Epithelial cell of esophagus (primary cell): ENCODE data around the gene TIMP2.

ENCODE experiments used
- DNase-seq: peaks from one replicate; pipeline ENCODE4 v3.0.0; 2010; ENCODE audit warnings: low read depth
- H3K4me3 ChIP-seq: 2 replicates; pipeline ENCODE4 v1.5.1; 2011; ENCODE audit warnings: mild to moderate bottlenecking, low read length, control low read depth
- TF ChIP-seq, protein P1 (sequence below): IDR thresholded peaks from 2 replicates; pipeline ENCODE4 v1.5.1; 2011; ENCODE audit warnings: low read depth, mild to moderate bottlenecking, low read length, control low read depth, inconsistent platforms; ENCODE audit not compliant: insufficient read depth; ENCODE audit errors: missing control alignments

Gene TIMP2

DNA sequence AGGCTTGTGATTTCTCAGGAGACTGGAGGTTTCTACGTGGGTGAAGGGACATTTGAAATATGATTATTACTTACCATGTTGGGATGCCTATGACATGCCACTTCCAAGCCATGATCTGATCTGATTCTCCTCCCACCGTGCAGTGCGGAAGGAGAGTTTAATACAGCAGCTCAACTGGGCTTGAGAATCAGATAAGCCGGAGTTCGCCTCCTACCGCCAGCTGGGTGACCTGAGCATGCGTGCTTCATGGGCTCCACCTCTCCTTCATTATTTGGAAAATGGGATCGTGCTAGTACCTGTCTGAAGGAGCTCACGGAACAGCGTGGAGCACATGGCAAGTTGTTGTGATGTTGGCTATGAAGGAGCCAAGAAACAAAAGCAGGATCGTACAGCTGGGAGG is 12.4 kb upstream of the TIMP2 start:
- no peak for DNase-seq
- no peak overlapping the region for H3K4me3 ChIP-seq
- TF ChIP-seq, protein P1, sequence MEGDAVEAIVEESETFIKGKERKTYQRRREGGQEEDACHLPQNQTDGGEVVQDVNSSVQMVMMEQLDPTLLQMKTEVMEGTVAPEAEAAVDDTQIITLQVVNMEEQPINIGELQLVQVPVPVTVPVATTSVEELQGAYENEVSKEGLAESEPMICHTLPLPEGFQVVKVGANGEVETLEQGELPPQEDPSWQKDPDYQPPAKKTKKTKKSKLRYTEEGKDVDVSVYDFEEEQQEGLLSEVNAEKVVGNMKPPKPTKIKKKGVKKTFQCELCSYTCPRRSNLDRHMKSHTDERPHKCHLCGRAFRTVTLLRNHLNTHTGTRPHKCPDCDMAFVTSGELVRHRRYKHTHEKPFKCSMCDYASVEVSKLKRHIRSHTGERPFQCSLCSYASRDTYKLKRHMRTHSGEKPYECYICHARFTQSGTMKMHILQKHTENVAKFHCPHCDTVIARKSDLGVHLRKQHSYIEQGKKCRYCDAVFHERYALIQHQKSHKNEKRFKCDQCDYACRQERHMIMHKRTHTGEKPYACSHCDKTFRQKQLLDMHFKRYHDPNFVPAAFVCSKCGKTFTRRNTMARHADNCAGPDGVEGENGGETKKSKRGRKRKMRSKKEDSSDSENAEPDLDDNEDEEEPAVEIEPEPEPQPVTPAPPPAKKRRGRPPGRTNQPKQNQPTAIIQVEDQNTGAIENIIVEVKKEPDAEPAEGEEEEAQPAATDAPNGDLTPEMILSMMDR: no peak

DNA sequence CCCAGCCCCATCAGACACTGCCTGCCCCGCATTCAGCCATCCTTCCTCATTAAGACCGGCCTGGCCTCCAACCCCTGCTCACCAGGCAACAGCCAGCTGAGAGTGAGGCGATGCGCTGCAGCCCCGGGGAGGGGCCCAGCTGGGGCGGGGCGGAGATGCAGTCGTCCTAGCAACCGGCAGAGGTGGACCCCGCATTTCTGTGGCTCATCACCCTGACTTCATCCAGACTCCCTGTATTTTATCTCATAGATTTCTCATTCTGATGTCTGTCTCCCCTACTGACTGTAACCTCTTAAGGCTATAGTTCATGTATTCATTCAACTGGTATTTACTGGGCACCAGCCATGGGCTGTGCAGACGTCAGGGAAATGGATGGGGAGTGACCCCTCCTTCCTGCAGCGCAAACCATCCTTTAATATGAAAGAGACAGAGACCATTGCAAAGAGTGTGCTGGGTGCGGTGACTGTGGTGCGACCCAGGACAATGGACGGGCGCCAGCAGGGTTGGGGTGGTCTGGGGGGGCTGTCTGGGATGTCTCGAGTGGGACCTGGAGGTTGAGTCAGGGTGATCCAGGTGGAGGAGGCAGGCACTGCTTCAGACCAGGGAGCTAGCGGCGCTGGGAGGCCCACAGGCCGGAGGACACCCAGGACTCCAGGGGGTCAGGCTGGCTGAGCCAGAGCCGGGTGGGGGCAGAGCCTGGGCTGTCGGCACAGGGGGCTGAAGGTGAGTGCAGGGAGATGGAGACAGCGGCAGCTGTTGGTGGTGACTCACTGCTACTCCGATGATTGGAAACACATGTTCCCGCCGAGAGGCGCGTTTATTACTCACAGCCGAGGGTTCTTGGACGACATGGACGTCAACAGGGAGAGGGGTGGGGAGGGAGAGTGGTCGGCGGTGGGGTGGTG is 10.5 kb upstream of the TIMP2 start:
- no peak overlapping the region for H3K4me3 ChIP-seq
- peak; percentile 55 for DNase-seq
- TF ChIP-seq, protein P1: no peak

DNA sequence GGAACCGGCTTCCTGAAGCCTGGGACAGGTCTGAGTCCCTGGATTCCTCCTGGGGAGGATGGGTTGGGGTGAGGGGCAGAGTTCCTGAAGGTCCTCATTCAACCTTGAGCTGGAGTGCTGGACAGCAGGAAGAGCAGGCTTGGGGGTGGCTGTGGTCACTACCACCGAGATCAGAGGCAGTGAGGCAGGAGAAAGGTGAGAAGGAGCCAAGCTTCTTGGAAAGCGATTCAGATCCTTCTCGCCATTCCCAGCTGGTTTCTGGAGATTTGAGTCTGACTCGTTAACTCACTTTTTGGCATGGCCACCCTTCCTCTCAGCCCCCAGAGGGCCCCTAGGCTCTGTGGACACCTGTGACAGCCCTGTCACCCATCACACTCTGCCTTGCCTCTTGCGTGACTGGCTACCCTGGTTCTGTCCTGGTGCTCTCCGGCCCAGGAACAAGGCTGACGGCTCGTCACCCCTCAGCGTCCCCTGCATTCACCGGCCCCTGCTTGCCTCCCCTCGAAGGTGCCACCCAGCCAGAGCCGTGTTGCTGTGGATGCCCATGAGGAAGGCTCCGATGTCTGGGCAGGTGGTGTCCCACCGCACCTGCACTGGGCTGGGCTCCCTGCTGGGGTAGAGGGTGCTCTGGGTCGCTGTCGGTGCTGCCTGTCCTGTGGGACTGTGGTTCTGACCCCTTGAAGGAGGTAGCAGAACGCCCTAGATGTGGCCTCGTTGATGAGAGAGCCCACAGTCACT is 9.7 kb upstream of the TIMP2 start:
- no peak for DNase-seq
- H3K4me3 ChIP-seq: no peak overlapping the region
- TF ChIP-seq, protein P1: no peak

DNA sequence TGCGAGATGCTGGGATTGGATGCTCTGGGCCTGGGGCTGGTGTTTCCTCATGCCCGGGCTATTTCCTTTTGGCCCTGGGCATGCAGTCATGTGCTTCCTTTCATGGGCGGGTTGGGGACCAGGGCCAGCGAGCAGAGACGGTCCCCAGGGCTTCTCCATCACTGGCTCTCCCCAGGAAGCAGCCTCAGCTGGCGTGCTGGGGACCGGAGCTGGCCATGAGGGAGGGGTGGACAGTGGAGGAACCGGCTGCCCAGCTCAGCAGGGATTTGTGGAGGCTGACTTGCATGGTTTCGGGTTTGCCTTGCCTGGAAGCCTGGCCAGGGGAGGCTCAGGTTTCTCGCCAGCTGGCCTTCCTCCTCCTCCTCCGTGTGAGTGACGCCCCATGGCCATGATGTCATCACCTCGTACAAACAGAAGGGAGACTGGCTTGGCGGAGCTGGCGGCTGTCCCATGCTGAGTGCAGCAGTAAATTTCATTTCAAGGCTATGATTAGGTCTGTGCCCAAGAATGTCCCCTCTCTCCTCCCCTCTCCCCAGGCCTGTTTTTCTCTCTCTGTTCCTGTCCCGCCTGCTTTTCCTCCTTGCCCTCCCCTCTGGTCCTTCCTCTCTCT is 8.9 kb upstream of the TIMP2 start:
- TF ChIP-seq, protein P1: no peak
- DNase-seq: peak; percentile 91
- H3K4me3 ChIP-seq: no peak overlapping the region

DNA sequence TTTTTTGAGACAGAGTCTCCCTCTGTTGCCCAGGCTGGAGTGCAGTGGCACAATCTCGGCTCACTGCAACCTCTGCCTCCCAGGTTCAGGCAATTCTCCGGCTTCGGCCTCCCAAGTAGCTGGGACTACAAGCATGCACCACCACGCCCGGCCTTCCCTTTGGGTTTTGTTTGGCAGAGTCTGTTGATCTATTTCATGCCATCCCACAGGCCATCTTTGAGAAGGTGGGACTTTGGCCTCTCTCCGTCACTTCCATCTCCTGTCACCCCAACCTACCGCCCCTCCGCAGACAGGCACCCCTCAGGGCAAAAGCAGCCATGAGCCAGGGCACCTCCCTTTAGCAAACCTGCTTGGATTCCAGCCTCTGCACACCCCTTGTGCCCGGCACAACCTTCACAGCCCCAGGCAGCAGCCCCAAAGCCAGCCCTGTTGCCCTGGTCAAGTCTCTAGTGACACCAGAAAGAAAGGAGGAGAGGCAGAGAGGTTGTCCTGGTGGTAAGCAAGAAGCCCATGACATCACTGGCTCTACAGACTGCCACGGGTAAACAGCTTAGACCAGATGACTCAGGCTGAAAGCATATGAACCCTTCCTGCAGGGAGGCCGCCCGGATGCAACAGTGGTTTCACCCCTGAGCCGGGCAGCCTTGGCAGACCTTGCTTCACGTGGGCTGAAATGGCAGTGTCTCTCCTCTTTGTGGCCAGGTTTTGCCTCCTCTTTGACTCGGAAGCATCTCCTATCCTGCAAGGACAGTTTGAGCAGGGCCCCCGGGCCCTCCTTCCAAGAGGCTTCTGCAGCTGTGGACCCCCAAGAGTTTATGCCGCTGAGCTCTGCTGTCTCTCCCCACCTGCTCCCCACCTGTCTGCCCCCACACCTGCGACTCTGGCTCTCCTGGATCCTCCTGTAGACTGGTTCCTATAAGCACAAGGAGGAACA is 8.1 kb upstream of the TIMP2 start:
- peak; percentile 95 for DNase-seq
- TF ChIP-seq, protein P1: no peak
- H3K4me3 ChIP-seq: no peak overlapping the region

DNA sequence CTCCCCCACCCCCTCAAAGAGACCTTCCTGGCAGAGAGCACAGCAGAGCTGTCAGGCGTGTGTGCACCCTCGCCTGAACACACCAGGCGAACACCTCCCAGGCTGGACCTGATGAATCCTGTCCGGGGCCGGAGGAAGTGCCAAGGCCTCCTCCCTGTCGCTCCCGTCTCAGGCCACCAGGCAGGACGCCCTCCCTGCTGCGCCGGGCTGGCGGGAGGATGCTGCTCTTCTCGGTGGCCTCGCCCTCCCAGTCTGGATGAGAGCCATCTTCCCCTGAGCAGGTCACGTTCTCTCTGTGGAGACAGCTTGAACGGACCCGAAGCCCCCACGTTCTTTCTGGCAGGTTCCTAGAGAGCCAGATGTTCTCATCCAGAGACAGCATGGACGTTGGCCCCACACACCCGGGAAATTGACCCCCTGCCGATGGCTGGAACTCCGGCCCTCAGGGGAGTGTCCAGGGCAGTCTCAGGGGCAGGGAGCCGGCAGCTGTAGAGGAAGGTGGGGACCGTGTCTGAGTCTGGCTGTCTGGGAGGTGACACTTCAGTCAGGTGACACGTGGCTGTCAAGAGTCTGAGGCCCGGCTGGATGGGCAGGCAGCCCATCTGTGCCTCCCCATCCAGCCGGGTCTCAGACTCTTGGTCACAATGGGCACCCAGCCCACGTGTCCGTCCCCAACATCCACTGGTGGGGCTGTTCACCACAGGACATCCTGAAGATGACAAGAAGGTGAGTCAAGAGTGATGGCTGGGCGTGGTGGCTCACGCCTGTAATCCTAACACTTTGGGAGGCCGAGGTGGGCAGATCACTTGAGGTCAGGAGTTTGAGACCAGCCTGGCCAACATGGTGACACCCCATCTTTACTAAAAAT is 5.0 kb upstream of the TIMP2 start:
- DNase-seq: no peak
- TF ChIP-seq, protein P1: no peak
- no peak overlapping the region for H3K4me3 ChIP-seq
